AG04449 (cell line): ENCODE results near the gene EFCAB7.

Experiments
- CTCF ChIA-PET: fragments of 350-600 bp; formaldehyde crosslinking; extraction: SDS; loops from one replicate; lab custom pipeline; 2021; ENCODE audit warnings: antibody characterized with exemption; lab: Yijun Ruan, JAX
- POLR2A ChIA-PET: fragments of 400-600, 350-600 bp; formaldehyde crosslinking; extraction: SDS; loops from one replicate; lab custom pipeline; 2020; ENCODE audit warnings: antibody characterized with exemption, inconsistent platforms; lab: Yijun Ruan, JAX
- DNase-seq: peaks from one replicate; pipeline ENCODE4 v3.0.0-alpha.2; 2010; ENCODE audit warnings: low read depth, low spot score
- H3K4me3 ChIP-seq: 2 replicates; pipeline ENCODE4 v1.5.1; 2011; ENCODE audit warnings: low read depth, mild to moderate bottlenecking, control low read depth, low read length
- CTCF ChIP-seq: IDR thresholded peaks from one replicate; pipeline ENCODE4 v1.5.1; 2011; ENCODE audit warnings: mild to moderate bottlenecking, moderate library complexity, low read length, control low read depth, inconsistent platforms; ENCODE audit not compliant: insufficient read depth; ENCODE audit errors: missing control alignments

The EFCAB7 gene

DNA sequence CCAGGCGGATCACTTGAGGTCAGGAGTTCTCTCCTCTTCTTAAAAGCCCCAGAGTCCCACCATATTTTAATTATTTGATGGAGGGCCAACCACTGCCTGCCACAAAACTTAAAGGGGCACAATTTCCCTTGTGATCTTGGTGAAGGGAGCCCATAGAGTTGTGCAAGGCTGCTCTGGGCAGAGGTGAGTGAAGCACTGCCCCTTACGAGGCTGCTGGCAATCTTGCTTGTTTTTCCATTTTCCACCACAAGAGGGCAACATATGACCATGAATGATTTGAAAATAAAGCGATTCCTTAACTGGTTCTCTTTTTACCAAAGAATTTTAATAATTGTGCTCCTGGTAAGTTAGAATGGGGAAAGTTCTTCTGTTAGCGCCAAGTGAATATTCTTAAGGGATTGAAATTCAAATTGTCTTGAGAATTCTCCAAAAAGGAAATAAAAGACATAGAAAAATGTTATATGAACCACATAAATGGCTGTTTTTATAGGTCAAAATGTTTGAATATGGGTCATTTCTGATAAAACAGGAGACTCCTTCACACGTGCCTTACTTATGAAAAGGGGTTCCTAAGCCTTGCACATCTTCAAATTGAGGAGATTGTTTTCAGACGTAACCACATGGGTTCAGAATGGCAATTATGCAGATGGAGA, 92.6 kb downstream of the EFCAB7 start:
- DNase-seq, result no peak
- ChIA-PET POLR2A (no interaction called here), CTCF (interaction anchor here (0.6 to 9.3 kb wide), 23 partner anchors 9 to 640 kb away, joined by 3 to 275 read pairs (median 4); partner anchors contain the start of gene ROR1)
- peak; percentile 40 for TF ChIP-seq CTCF
- no peak overlapping the region for H3K4me3 ChIP-seq

GRCh38 chr1:63617450-63617849, 94.1 kb downstream of the EFCAB7 start:
- DNase-seq, result no peak
- TF ChIP-seq CTCF, result no peak
- ChIA-PET CTCF (interaction anchor here (0.9 to 9.3 kb wide), 12 partner anchors 8 to 627 kb away, joined by 3 to 275 read pairs (median 8); partner anchors contain the start of gene ROR1), POLR2A (no interaction called here)
- H3K4me3 ChIP-seq, result no peak overlapping the region

GRCh38 chr1:63618011-63618410, 94.7 kb downstream of the EFCAB7 start:
- TF ChIP-seq CTCF, result no peak
- CTCF ChIA-PET, result interaction anchor here (1.7 to 9.3 kb wide), 7 partner anchors 12 to 626 kb away, joined by 4 to 275 read pairs (median 21); no protein-coding TSS in a partner anchor
- DNase-seq, result no peak
- no peak overlapping the region for H3K4me3 ChIP-seq
- POLR2A ChIA-PET, result no interaction called here

GRCh38 chr1:63619558-63619957, 96.2 kb downstream of the EFCAB7 start:
- ChIA-PET POLR2A (no interaction called here), CTCF (interaction anchor here (0.8 to 9.3 kb wide), 6 partner anchors 12 to 625 kb away, joined by 3 to 275 read pairs (median 16); no protein-coding TSS in a partner anchor)
- no peak overlapping the region for H3K4me3 ChIP-seq
- no peak for DNase-seq
- TF ChIP-seq CTCF, result no peak

DNA sequence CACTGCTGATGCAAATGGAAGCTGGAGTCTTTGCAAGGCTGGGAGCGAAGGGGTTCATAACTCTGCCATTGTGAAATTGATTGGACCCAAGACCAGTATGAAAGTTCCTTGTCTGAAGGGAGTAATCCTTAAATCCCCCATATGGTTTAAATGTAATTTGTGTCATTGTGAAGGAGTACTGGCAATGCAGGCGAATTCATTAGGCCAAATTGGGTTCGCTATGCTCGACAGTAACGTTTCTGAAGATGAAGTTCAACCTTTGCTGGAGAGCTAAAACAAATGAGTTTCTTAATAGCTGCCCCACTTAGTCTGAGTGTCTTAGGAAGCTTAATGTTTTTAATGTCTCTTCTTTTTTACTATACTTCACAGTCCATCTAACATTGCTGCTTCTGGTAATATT, 97.3 kb downstream of the EFCAB7 start:
- CTCF ChIA-PET, result interaction anchor here (0.9 to 9.3 kb wide), 7 partner anchors 10 to 624 kb away, joined by 3 to 275 read pairs (median 13); no protein-coding TSS in a partner anchor
- no peak for DNase-seq
- H3K4me3 ChIP-seq, result no peak overlapping the region
- TF ChIP-seq CTCF, result no peak
- POLR2A ChIA-PET, result no interaction called here

GRCh38 chr1:63621075-63621474, 97.8 kb downstream of the EFCAB7 start:
- ChIA-PET CTCF (interaction anchor here (0.9 to 9.3 kb wide), 9 partner anchors 8 to 779 kb away, joined by 3 to 275 read pairs (median 4); no protein-coding TSS in a partner anchor), POLR2A (no interaction called here)
- H3K4me3 ChIP-seq, result no peak overlapping the region
- TF ChIP-seq CTCF, result no peak
- no peak for DNase-seq
